Common myeloid progenitor, CD34-positive (primary cell): ENCODE data around the gene ZFYVE1.

Source experiments
- CTCF ChIA-PET: fragments of 350-600 bp; sonication (Branson Sonifier 250); formaldehyde crosslinking; loops from one replicate; lab custom pipeline; 2021; ENCODE audit warnings: antibody characterized with exemption; lab: Charles Lee
- POLR2A ChIA-PET: fragments of 350-600 bp; sonication (Branson Sonifier 250); formaldehyde crosslinking; loops from one replicate; lab custom pipeline; 2021; ENCODE audit warnings: antibody characterized with exemption; lab: Charles Lee
- DNase-seq, 3 donors: peaks; one replicate each; pipeline versions ENCODE4 v3.0.0 to v3.0.0-alpha.2; 2013
- H3K27ac ChIP-seq, 2 experiments: 1 replicate in 1 of 2; 2 replicates in 1 of 2; pipeline ENCODE4 v1.7.0; 2013; ENCODE audit warnings: inconsistent platforms in 2 of 2, low read length in 2 of 2, mild to moderate bottlenecking in 2 of 2, low read depth in 1 of 2, moderate library complexity in 1 of 2; ENCODE audit not compliant: severe bottlenecking in 2 of 2, insufficient read depth in 1 of 2, poor library complexity in 1 of 2
- H3K27me3 ChIP-seq, 5 experiments: replicated peaks in 2 of 5; 1 replicate in 3 of 5; 2 replicates in 2 of 5; pipeline versions ENCODE4 v1.6.1 to v1.7.0; 2013; ENCODE audit warnings: low read length in 4 of 5, mild to moderate bottlenecking in 2 of 5, moderate library complexity in 2 of 5, inconsistent platforms in 1 of 5; ENCODE audit not compliant: insufficient read depth in 5 of 5, control insufficient read depth in 4 of 5
- H3K36me3 ChIP-seq, 4 experiments: 1 replicate in 2 of 4; 2 replicates in 2 of 4; pipeline versions ENCODE4 v1.6.1 to v1.7.0; 2013; ENCODE audit warnings: low read length in 3 of 4, control low read depth in 1 of 4, mild to moderate bottlenecking in 1 of 4; ENCODE audit not compliant: control insufficient read depth in 4 of 4, insufficient read depth in 4 of 4
- H3K4me1 ChIP-seq, 4 experiments: 1 replicate in 3 of 4; 2 replicates in 1 of 4; pipeline versions ENCODE4 v1.6.1 to v1.7.1; 2013; ENCODE audit warnings: low read length in 3 of 4, mild to moderate bottlenecking in 3 of 4, control low read depth in 1 of 4, inconsistent platforms in 1 of 4, moderate library complexity in 1 of 4; ENCODE audit not compliant: control insufficient read depth in 4 of 4, insufficient read depth in 4 of 4; ENCODE audit errors: control extremely low read depth in 1 of 4
- H3K4me3 ChIP-seq, 7 experiments: 1 replicate in 4 of 7; 2 replicates in 3 of 7; pipeline versions ENCODE4 v1.5.1 to v1.7.0; 2013; ENCODE audit warnings: mild to moderate bottlenecking in 7 of 7, low read length in 6 of 7, moderate library complexity in 6 of 7, inconsistent platforms in 2 of 7, low read depth in 2 of 7, control low read depth in 1 of 7; ENCODE audit not compliant: insufficient read depth in 4 of 7, control insufficient read depth in 1 of 7; ENCODE audit errors: extremely low read depth in 1 of 7
- H3K9me3 ChIP-seq, 5 experiments: 1 replicate in 4 of 5; 2 replicates in 1 of 5; pipeline versions ENCODE4 v1.6.1 to v1.7.1; 2013; ENCODE audit warnings: low read length in 4 of 5, mild to moderate bottlenecking in 2 of 5, inconsistent platforms in 1 of 5, low read depth in 1 of 5, moderate library complexity in 1 of 5; ENCODE audit not compliant: control insufficient read depth in 4 of 5, insufficient read depth in 2 of 5; ENCODE audit errors: control extremely low read depth in 1 of 5
- WGBS: methylation state at CpG from one replicate; pipeline ENCODE4 v1.1.5; 2013; ENCODE audit not compliant: insufficient coverage; 5-methylcytosine and 5-hydroxymethylcytosine counted together

Gene ZFYVE1

GRCh38 chr14:72941286-72941985 lies 85.5 kb downstream of the ZFYVE1 start:
- WGBS: 96% methylated on average over 7 of the region's 12 CpGs
- H3K36me3 ChIP-seq: peaks cover 22 to 58% (median 38%) of the 10 kb centered on the region in 4 experiments
- POLR2A ChIA-PET: no interaction called here

GRCh38 chr14:72939630-72940029 lies 87.3 kb downstream of the ZFYVE1 start:
- ChIA-PET CTCF (interaction anchor here (1.4 kb wide), 1 partner anchor 9 kb away, joined by 7 read pairs; no protein-coding TSS in a partner anchor), POLR2A (interaction anchor here (0.7 kb wide), 1 partner anchor 311 kb away, joined by 4 read pairs; no protein-coding TSS in a partner anchor)
- Histone ChIP-seq H3K4me3 (no peak overlapping the region), H3K27me3 (no peaks in the 10 kb centered on the region), H3K4me1 (peaks cover 0 to 2% (median 0%) of the 10 kb centered on the region in 4 experiments), H3K9me3 (no peaks in the 10 kb centered on the region), H3K36me3 (peaks cover 21 to 52% (median 37%) of the 10 kb centered on the region in 4 experiments), H3K27ac (no peak overlapping the region)
- WGBS: 96% methylated on average over 12 of the region's 13 CpGs
- no peak for DNase-seq

More at GRCh38 chr14:72941286-72941985, 85.5 kb downstream of the ZFYVE1 start:
- no peak overlapping the region for H3K27ac ChIP-seq
- no peak for DNase-seq
- no peak overlapping the region for H3K4me3 ChIP-seq
- CTCF ChIA-PET: interaction anchor here (1.2 kb wide), 2 partner anchors 428 to 431 kb away, joined by 3 read pairs; no protein-coding TSS in a partner anchor
- no peaks in the 10 kb centered on the region for H3K9me3 ChIP-seq
- peaks cover 0 to 2% (median 0%) of the 10 kb centered on the region in 4 experiments for H3K4me1 ChIP-seq
- no peaks in the 10 kb centered on the region for H3K27me3 ChIP-seq

- no peak overlapping the region for H3K27ac ChIP-seq
Measured at GRCh38 chr14:72932893-72933292, 94.0 kb downstream of the ZFYVE1 start.

GRCh38 chr14:72929316-72930080 lies 97.4 kb downstream of the ZFYVE1 start:
- no peaks in the 10 kb centered on the region for H3K9me3 ChIP-seq
- H3K27ac ChIP-seq: no peak overlapping the region
- H3K36me3 ChIP-seq: no peaks in the 10 kb centered on the region
- H3K4me3 ChIP-seq: no peak overlapping the region
- CTCF ChIA-PET: interaction anchor here (1.1 kb wide), 1 partner anchor 415 kb away, joined by 3 read pairs; no protein-coding TSS in a partner anchor
- H3K27me3 ChIP-seq: no peaks in the 10 kb centered on the region
- peaks cover 0 to 18% (median 15%) of the 10 kb centered on the region in 4 experiments for H3K4me1 ChIP-seq
- WGBS: 97% methylated on average over 29 of the region's 43 CpGs
- POLR2A ChIA-PET: no interaction called here
- no peak for DNase-seq

More at GRCh38 chr14:72932893-72933292, 94.0 kb downstream of the ZFYVE1 start:
- Histone ChIP-seq H3K36me3 (peaks cover 0 to 4% (median under 1%) of the 10 kb centered on the region in 4 experiments), H3K4me3 (no peak overlapping the region), H3K4me1 (peaks cover 0 to 2% (median 0%) of the 10 kb centered on the region in 4 experiments), H3K27me3 (no peaks in the 10 kb centered on the region), H3K9me3 (no peaks in the 10 kb centered on the region)
- ChIA-PET POLR2A (no interaction called here), CTCF (interaction anchor here (0.9 to 1.2 kb wide), 2 partner anchors 14 to 16 kb away, joined by 3 read pairs; no protein-coding TSS in a partner anchor)
- 97% methylated on average over 6 of the region's 7 CpGs for WGBS
- DNase-seq: peak in 2 of 3 donors; percentile 6 to 13

- ChIA-PET POLR2A (no interaction called here), CTCF (no interaction called here)
- Histone ChIP-seq H3K27me3 (no peaks in the 10 kb centered on the region), H3K9me3 (no peaks in the 10 kb centered on the region), H3K4me1 (peaks cover 0 to 18% (median 15%) of the 10 kb centered on the region in 4 experiments), H3K27ac (no peak overlapping the region), H3K36me3 (no peaks in the 10 kb centered on the region), H3K4me3 (no peak overlapping the region)
- WGBS: over 99% methylated on average over 16 of the region's 21 CpGs
- no peak for DNase-seq
Measured at GRCh38 chr14:72928872-72929271, 98.0 kb downstream of the ZFYVE1 start.

GRCh38 chr14:72926292-72927028 lies 100.4 kb downstream of the ZFYVE1 start, which contains the start of gene DCAF4:
TSS of gene DCAF4 (plus strand) at chr14:72926464. CDS start at chr14:72937979, 11,515 bp downstream.
- ChIA-PET CTCF (interaction anchor here (1.7 kb wide), 1 partner anchor 412 kb away, joined by 5 read pairs; no protein-coding TSS in a partner anchor), POLR2A (no interaction called here)
- WGBS: 0% methylated on average over 45 of the region's 59 CpGs
- Histone ChIP-seq H3K36me3 (no peaks in the 10 kb centered on the region), H3K4me1 (peaks cover 0 to 18% (median 15%) of the 10 kb centered on the region in 4 experiments), H3K27ac (peak within 1 kb of the TSS in 1 of 2 experiments; percentile 79), H3K4me3 (peak within 1 kb of the TSS; percentile 64 to 91 (median 76)), H3K27me3 (no peaks in the 10 kb centered on the region), H3K9me3 (no peaks in the 10 kb centered on the region)
- DNase-seq: peak; percentile 96 to 98 (median 98)
